ENCODE measurements around the gene RRBP1. TPM values are rescaled to one million over a fixed set of nuclear protein-coding genes. Genes with fewer than 3 reads are reported as not detected.

Gene RRBP1
- total RNA-seq, 1 donor, result 122 TPM

- no peak overlapping the region for H2AFZ ChIP-seq (ENCODE audit: low read length)
- peaks cover 67% of the 10 kb centered on the region for H3K36me3 ChIP-seq (ENCODE audit: insufficient read depth, low read length)
- H3K9me3 ChIP-seq (ENCODE audit: low read depth, low read length), result no peaks in the 10 kb centered on the region
- peak; percentile 72 for DNase-seq (ENCODE audit: insufficient read length, low spot score, missing footprints)
- H3K4me3 ChIP-seq (ENCODE audit: insufficient read depth, low read length), result no peak overlapping the region
- peaks cover 34% of the 10 kb centered on the region for H4K20me1 ChIP-seq (ENCODE audit: insufficient read depth, low read length)
- no peak overlapping the region for H3K4me2 ChIP-seq (ENCODE audit: insufficient read depth, low read length)
- peak overlapping the region; percentile 85 for H3K27ac ChIP-seq (ENCODE audit: low read depth, low read length)
- peaks cover 6% of the 10 kb centered on the region for H3K79me2 ChIP-seq (ENCODE audit: insufficient read depth, low read length)
- TF ChIP-seq CTCF (IDR thresholded peaks at IDR 0.05; ENCODE audit: extremely low read depth, low read depth, low read length), result peak; percentile 44
- peaks cover 11% of the 10 kb centered on the region for H3K4me1 ChIP-seq (ENCODE audit: insufficient read depth, low read length)
- no peaks in the 10 kb centered on the region for H3K27me3 ChIP-seq (ENCODE audit: insufficient read depth, low read length)
These were observed 70.3 kb downstream of the RRBP1 start for GRCh38 chr20:17611540-17612286.

- no peak for TF ChIP-seq CTCF (IDR thresholded peaks at IDR 0.05; ENCODE audit: extremely low read depth, low read depth, low read length)
- Histone ChIP-seq H3K27ac (ENCODE audit: low read depth, low read length) (peak overlapping the region; percentile 85), H2AFZ (ENCODE audit: low read length) (no peak overlapping the region), H4K20me1 (ENCODE audit: insufficient read depth, low read length) (peaks cover 39% of the 10 kb centered on the region), H3K79me2 (ENCODE audit: insufficient read depth, low read length) (peaks cover 9% of the 10 kb centered on the region), H3K36me3 (ENCODE audit: insufficient read depth, low read length) (peaks cover 67% of the 10 kb centered on the region), H3K4me3 (ENCODE audit: insufficient read depth, low read length) (no peak overlapping the region), H3K4me2 (ENCODE audit: insufficient read depth, low read length) (no peak overlapping the region), H3K9me3 (ENCODE audit: low read depth, low read length) (no peaks in the 10 kb centered on the region), H3K27me3 (ENCODE audit: insufficient read depth, low read length) (no peaks in the 10 kb centered on the region), H3K4me1 (ENCODE audit: insufficient read depth, low read length) (peaks cover 11% of the 10 kb centered on the region)
- DNase-seq (ENCODE audit: insufficient read length, low spot score, missing footprints), result peak; percentile 84
These were observed 70.8 kb downstream of the RRBP1 start for GRCh38 chr20:17611290-17611539.

DNA sequence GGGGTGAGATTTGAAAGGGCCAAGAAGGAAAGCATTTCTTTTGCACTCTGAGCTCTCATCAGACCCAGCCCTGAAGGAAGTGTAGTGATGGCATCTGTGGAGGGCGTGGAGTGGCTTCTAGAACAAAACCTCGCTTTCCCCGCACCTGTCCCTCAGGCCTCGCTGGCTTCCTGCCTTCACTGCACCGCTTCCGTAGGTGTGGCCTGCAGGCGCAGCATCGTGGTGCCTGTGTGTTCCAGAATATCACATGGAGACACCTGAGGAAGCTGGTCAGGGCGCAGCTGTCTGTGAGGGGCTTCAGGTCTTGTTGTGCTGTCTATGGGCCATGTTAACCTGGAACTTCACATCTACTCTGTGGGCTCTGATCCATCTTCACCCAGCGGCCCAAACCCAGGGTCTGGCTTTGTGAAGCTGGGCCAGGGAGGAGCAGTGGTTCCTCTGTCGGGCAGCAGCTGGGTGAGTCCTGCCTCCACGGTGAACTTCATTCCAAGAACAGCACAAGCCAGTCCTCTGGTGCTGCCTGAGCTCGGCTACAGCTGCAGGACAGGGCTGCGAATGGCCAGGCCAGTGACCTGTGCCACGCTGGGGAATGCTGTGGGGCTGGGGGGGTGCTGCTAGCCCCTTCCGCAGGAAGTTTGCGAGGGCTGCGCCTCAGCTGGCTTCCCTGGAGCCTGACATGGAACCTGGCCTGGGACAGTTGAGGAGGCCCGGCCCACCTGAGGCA lies 71.3 kb downstream of the RRBP1 start:
- no peak for TF ChIP-seq CTCF (IDR thresholded peaks at IDR 0.05; ENCODE audit: extremely low read depth, low read depth, low read length)
- H2AFZ ChIP-seq (ENCODE audit: low read length), result no peak overlapping the region
- peaks cover 37% of the 10 kb centered on the region for H4K20me1 ChIP-seq (ENCODE audit: insufficient read depth, low read length)
- no peak overlapping the region for H3K4me2 ChIP-seq (ENCODE audit: insufficient read depth, low read length)
- DNase-seq (ENCODE audit: insufficient read length, low spot score, missing footprints), result peak; percentile 58
- H3K4me3 ChIP-seq (ENCODE audit: insufficient read depth, low read length), result no peak overlapping the region
- no peaks in the 10 kb centered on the region for H3K9me3 ChIP-seq (ENCODE audit: low read depth, low read length)
- no peaks in the 10 kb centered on the region for H3K27me3 ChIP-seq (ENCODE audit: insufficient read depth, low read length)
- H3K36me3 ChIP-seq (ENCODE audit: insufficient read depth, low read length), result peaks cover 66% of the 10 kb centered on the region
- peaks cover 12% of the 10 kb centered on the region for H3K79me2 ChIP-seq (ENCODE audit: insufficient read depth, low read length)
- peaks cover 11% of the 10 kb centered on the region for H3K4me1 ChIP-seq (ENCODE audit: insufficient read depth, low read length)
- peak overlapping the region; percentile 85 for H3K27ac ChIP-seq (ENCODE audit: low read depth, low read length)

DNA sequence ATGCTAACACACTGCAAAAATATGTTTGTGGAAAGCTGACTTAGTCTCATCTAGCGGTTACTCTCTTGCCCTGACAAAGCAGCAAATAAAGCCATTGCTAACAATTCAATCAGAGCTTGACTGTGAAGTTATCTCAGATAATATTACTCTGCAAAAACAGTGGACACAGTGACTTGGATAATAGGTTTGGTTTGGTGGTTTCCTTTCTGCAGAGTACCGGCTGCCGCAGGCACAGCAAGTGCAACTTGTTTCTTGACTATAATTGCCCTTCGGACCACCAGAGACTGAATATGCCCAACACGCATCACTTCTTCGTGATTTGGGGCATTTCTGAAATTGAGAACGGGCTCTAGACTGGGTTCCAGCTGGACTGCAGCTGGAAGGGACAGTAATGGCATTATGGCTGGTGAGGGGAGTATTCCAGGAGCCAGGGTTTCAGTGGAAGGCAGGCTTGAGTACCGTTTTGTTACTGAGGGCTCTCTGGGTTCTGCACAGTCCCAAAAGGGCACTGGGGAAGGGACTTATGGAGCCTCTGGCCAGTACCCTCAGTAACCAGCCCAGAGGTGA lies 72.1 kb downstream of the RRBP1 start:
- Histone ChIP-seq H3K36me3 (ENCODE audit: insufficient read depth, low read length) (peaks cover 65% of the 10 kb centered on the region), H3K27me3 (ENCODE audit: insufficient read depth, low read length) (no peaks in the 10 kb centered on the region), H3K4me3 (ENCODE audit: insufficient read depth, low read length) (no peak overlapping the region), H2AFZ (ENCODE audit: low read length) (no peak overlapping the region), H3K9me3 (ENCODE audit: low read depth, low read length) (no peaks in the 10 kb centered on the region), H3K4me2 (ENCODE audit: insufficient read depth, low read length) (no peak overlapping the region), H4K20me1 (ENCODE audit: insufficient read depth, low read length) (peaks cover 41% of the 10 kb centered on the region), H3K79me2 (ENCODE audit: insufficient read depth, low read length) (peaks cover 20% of the 10 kb centered on the region), H3K27ac (ENCODE audit: low read depth, low read length) (peak overlapping the region; percentile 17), H3K4me1 (ENCODE audit: insufficient read depth, low read length) (peaks cover 11% of the 10 kb centered on the region)
- peak; percentile 13 for DNase-seq (ENCODE audit: insufficient read length, low spot score, missing footprints)
- TF ChIP-seq CTCF (IDR thresholded peaks at IDR 0.05; ENCODE audit: extremely low read depth, low read depth, low read length), result no peak
